Measurements from ENCODE around the gene DGKI. TPM values are rescaled to one million over a fixed set of nuclear protein-coding genes. Genes with fewer than 3 reads are reported as not detected.

DGKI gene
- total RNA-seq, 1 experiment from 2014 or later: 0.15 TPM

DNA sequence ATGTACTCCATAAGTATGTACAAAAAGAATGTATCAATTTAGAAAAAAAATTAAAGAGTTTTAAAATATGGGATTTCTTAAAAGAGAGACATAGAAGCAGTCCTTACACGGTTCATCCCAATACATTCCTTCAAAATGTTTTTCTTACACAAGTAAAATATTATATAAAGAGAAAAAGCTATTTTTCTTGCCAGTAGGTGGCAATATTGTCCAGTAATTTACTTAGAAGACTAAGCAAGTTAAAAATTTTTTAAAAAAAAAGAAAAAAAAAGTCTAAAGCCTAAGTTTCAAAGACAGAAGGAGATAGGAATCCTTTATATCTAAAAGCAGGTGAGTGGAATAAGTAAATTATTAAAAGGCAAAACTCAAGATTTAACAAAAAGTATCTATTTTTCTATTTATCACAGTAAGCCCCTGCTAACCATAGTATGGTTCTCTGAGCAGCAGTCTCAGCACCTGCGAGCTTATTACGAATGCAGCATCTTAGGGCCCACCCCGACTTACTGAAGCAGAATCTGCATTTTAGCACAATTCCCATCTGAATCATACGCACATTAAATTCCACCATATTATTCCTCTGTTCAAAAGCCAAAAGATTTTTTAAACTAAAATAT is 240.6 kb downstream of the DGKI start:
- ChIA-PET POLR2A (no interaction called here), CTCF (interaction anchor here (0.7 to 1.8 kb wide), 10 partner anchors 9 to 1422 kb away, joined by 3 to 9 read pairs (median 4); no protein-coding TSS in a partner anchor)
- intact Hi-C loops (cut with micrococcal nuclease): loop anchor here (1.0 to 10.0 kb wide), 4 partner anchors 20 to 1129 kb away; no protein-coding TSS in a partner anchor

More for the DNA sequence above, 240.6 kb downstream of the DGKI start:
- TF ChIP-seq CTCF (IDR thresholded peaks at IDR 0.05 in 2 of 3, conservative IDR thresholded peaks at IDR 0.05 in 1 of 3; ENCODE audit: borderline replicate concordance in 1 of 3, insufficient read depth in 1 of 3, low read depth in 2 of 3, low read length in 2 of 3): peak; percentile 21 to 45 (median 38); a peak in 3 of 6 replicates
- TF ChIP-seq SRF (IDR thresholded peaks at IDR 0.05; ENCODE audit: low read depth): no peak
- no peak for TF ChIP-seq EZH2 (IDR thresholded peaks at IDR 0.05)
- TF ChIP-seq RAD21 (IDR thresholded peaks at IDR 0.05; ENCODE audit: low read depth): peak; percentile 52
- Histone ChIP-seq H3K9ac (ENCODE audit: low read length) (no peak overlapping the region), H3K36me3 (ENCODE audit: control insufficient read depth in 1 of 2, insufficient read depth in 2 of 2, low read length in 2 of 2) (no peaks in the 10 kb centered on the region), H3K4me1 (ENCODE audit: control insufficient read depth in 1 of 2, insufficient read depth in 2 of 2, low read length in 2 of 2) (no peaks in the 10 kb centered on the region), H3K4me3 (replicated peaks in 1 of 2; ENCODE audit: low read depth in 1 of 2, low read length in 2 of 2) (no peak overlapping the region), H3K79me2 (ENCODE audit: insufficient read depth, low read length) (no peaks in the 10 kb centered on the region), H3K27ac (ENCODE audit: low read depth, low read length) (no peak overlapping the region), H3K9me2 (ENCODE audit: insufficient read depth) (no peaks in the 10 kb centered on the region), H3K27me3 (ENCODE audit: insufficient read depth, low read length) (peaks cover 32% of the 10 kb centered on the region), H4K20me1 (ENCODE audit: insufficient read depth) (no peaks in the 10 kb centered on the region), H3K4me2 (ENCODE audit: low read length) (no peak overlapping the region), H2AFZ (ENCODE audit: low read depth, low read length, poor library complexity, severe bottlenecking) (no peak overlapping the region), H3K9me3 (ENCODE audit: control insufficient read depth in 1 of 2, insufficient read depth in 1 of 2, low read depth in 1 of 2, low read length in 2 of 2) (no peaks in the 10 kb centered on the region)
- peak; percentile 47; the same call in 1 of the 2 replicates for ATAC-seq
- RAD21 ChIA-PET (ENCODE audit: low non-redundant PET in 1 of 2, low total read pairs in 2 of 2, uncharacterized antibody in 2 of 2, unreplicated experiment in 2 of 2): interaction anchor here in 1 of 2 experiments (0.7 kb wide), 1 partner anchor 21 kb away, joined by 3 read pairs; no protein-coding TSS in a partner anchor
- peak; percentile 35 for DNase-seq (ENCODE audit: low read depth, low spot score)
- no TSS peak for BruUV-seq (replicated peaks)

Measured in HCT116 (cell line).